Type B pancreatic cell (in vitro differentiated cells): ENCODE measurements around the gene IFI35. TPM values are rescaled to one million over a fixed set of nuclear protein-coding genes. Genes with fewer than 3 reads are reported as not detected.
A peak's percentile ranks its signal among the peaks of the same experiment; 100 is the strongest.

Source experiments
- DNase-seq: peaks from one replicate; pipeline ENCODE4 v3.0.0; 2021; ENCODE audit warnings: mixed read lengths; ENCODE audit not compliant: unreplicated experiment; ENCODE audit errors: extremely low spot score
- H3K27ac Mint-ChIP-seq: 2 replicates; pipeline ENCODE4 v1.8.0; 2021; ENCODE audit warnings: mild to moderate bottlenecking, mixed read lengths
- H3K27me3 Mint-ChIP-seq: 2 replicates; pipeline ENCODE4 v1.8.0; 2021; ENCODE audit warnings: mixed read lengths
- H3K36me3 Mint-ChIP-seq: 2 replicates; pipeline ENCODE4 v1.8.0; 2021; ENCODE audit warnings: mixed read lengths
- H3K4me1 Mint-ChIP-seq: one replicate; pipeline ENCODE4 v1.8.0; 2021; ENCODE audit warnings: mixed read lengths; ENCODE audit not compliant: unreplicated experiment
- H3K4me3 Mint-ChIP-seq: 2 replicates; pipeline ENCODE4 v1.8.0; 2021; ENCODE audit warnings: mild to moderate bottlenecking, mixed read lengths
- H3K9me3 Mint-ChIP-seq: 2 replicates; pipeline ENCODE4 v1.8.0; 2021; ENCODE audit warnings: mixed read lengths
- total RNA-seq: library from RNA; stranded (reverse); gene quantifications from 2 replicates; pipeline ENCODE4 v1.2.1, GENCODE V29; 2021; ENCODE audit warnings: low replicate concordance
- TF ChIP-seq, protein P1 (sequence below): fragments of 200-600 bp; sonication (generic); conservative IDR thresholded peaks from 2 replicates; pipeline ENCODE4 v1.5.0; 2021; ENCODE audit warnings: antibody characterized with exemption, mild to moderate bottlenecking

Gene IFI35
- total RNA-seq, 1 donor from 2014 or later: 6.6 TPM

DNA sequence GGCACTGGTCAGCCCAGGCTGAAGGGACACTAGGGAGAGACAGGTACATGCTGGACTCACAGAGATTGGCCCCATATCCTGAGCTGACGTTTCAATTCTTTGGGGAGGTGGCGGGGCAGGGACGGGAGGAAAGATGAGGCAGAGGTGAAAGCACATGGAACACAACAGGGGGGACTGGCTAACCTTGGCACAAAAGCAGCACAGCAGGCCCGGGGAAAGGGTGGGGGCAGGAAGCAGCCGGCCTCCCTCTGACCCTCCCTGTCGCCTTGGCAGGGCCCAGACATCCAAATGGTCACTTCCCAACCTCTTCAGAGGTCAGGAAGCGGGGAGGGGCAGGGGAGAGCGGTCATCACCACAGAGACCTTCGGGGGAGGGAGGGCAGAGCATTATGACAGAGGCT lies 9.0 kb downstream of the IFI35 start:
- Mint-ChIP-seq H3K4me1 (peaks cover 40% of the 10 kb centered on the region), H3K9me3 (no peaks in the 10 kb centered on the region), H3K27ac (no peak overlapping the region), H3K4me3 (no peak overlapping the region), H3K27me3 (no peaks in the 10 kb centered on the region), H3K36me3 (peaks cover 11% of the 10 kb centered on the region)
- DNase-seq: no peak
- TF ChIP-seq, protein P1, sequence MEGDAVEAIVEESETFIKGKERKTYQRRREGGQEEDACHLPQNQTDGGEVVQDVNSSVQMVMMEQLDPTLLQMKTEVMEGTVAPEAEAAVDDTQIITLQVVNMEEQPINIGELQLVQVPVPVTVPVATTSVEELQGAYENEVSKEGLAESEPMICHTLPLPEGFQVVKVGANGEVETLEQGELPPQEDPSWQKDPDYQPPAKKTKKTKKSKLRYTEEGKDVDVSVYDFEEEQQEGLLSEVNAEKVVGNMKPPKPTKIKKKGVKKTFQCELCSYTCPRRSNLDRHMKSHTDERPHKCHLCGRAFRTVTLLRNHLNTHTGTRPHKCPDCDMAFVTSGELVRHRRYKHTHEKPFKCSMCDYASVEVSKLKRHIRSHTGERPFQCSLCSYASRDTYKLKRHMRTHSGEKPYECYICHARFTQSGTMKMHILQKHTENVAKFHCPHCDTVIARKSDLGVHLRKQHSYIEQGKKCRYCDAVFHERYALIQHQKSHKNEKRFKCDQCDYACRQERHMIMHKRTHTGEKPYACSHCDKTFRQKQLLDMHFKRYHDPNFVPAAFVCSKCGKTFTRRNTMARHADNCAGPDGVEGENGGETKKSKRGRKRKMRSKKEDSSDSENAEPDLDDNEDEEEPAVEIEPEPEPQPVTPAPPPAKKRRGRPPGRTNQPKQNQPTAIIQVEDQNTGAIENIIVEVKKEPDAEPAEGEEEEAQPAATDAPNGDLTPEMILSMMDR: no peak

- Mint-ChIP-seq H3K27ac (no peak overlapping the region), H3K9me3 (no peaks in the 10 kb centered on the region), H3K27me3 (no peaks in the 10 kb centered on the region), H3K4me1 (peaks cover 37% of the 10 kb centered on the region), H3K36me3 (peaks cover 11% of the 10 kb centered on the region), H3K4me3 (no peak overlapping the region)
- no peak for DNase-seq
- TF ChIP-seq, protein P1: no peak
Measured at GRCh38 chr17:43016216-43016615, 9.6 kb downstream of the IFI35 start.

DNA sequence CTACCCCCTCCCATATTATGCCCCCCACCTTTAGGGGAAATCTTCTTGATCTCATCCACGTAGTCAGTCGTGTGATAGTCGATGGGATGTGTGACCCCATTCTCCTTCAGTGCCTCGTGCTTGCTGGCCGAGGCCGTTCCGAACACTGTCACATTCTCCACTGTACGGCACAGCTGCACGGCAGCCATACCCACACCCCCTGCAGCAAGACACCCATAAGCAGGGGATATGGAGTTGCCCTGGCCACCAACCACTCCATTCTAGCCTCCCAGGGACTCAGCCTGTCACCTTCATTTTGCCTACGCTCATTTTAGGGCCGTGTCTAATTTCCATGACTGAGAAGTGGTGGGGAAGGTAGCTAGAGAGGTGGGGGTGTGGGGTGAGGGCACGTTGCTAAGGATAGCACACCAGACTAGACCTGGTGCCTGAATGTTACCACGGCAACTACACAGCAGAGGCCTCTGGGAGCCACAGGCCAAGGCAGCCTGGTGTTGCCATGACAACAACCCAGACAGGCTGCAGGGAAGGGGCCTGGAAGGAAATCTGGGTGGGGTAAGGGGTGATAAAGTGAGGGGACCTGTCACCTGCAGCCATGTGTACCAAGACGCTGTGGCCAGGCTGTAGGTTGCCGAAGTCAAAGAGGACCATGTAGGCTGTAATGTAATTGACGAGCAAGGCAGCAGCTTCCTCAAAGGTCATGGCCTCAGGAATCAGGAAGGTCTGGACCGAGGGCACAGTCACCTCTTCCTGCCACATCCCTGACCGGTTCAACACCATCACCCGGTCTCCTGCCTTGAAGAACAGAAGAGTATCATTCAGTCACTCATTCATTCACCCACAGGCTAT lies 11.6 kb downstream of the IFI35 start:
- Mint-ChIP-seq H3K27ac (peak overlapping the region; percentile 52), H3K4me3 (peak overlapping the region; percentile 77), H3K36me3 (peaks cover 11% of the 10 kb centered on the region), H3K27me3 (no peaks in the 10 kb centered on the region), H3K4me1 (peaks cover 33% of the 10 kb centered on the region), H3K9me3 (no peaks in the 10 kb centered on the region)
- TF ChIP-seq, protein P1: no peak
- DNase-seq: no peak

GRCh38 chr17:43018932-43019331 lies 12.3 kb downstream of the IFI35 start:
- TF ChIP-seq, protein P1: no peak
- Mint-ChIP-seq H3K27ac (peak overlapping the region; percentile 52), H3K4me3 (peak overlapping the region; percentile 77), H3K27me3 (no peaks in the 10 kb centered on the region), H3K36me3 (peaks cover 11% of the 10 kb centered on the region), H3K9me3 (no peaks in the 10 kb centered on the region), H3K4me1 (peaks cover 33% of the 10 kb centered on the region)
- no peak for DNase-seq

DNA sequence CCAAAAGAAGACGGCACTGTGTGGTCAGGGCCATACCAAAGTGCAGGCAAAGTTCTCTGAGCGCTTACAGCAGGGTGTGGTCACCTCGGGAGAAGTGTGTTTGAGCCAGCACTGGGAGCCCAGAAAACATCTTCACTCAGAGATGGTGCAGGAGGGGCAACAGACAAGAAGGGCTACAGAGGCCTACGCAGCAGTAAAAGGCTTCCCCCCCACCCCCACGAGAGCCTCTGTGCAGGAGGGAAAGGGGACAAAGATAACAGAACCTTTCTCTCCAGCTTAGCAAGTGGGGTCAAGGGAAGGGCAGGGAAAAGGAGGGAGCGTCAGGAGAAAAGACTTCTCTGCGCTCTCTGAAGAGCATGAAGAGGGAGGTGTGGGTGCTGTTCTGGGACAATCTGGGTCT lies 12.8 kb downstream of the IFI35 start:
- Mint-ChIP-seq H3K27me3 (peaks cover 2% of the 10 kb centered on the region), H3K4me3 (peak overlapping the region; percentile 93), H3K36me3 (peaks cover 11% of the 10 kb centered on the region), H3K27ac (peak overlapping the region; percentile 98), H3K4me1 (peaks cover 36% of the 10 kb centered on the region), H3K9me3 (no peaks in the 10 kb centered on the region)
- TF ChIP-seq, protein P1: no peak
- no peak for DNase-seq
